Stimulated activated CD4-positive, alpha-beta T cell treated with anti-CD3 and anti-CD28 coated beads, Interleukin-1b, Interleukin-23, amount 100 ng/mL, for 1 hour (primary cell): ENCODE results near the gene IFNAR2.

Experiments used
- DNase-seq, 2 donors: peaks; one replicate each; pipeline ENCODE4 v3.0.0-alpha.2; 2020; ENCODE audit warnings: low read depth in 2 of 2

Gene IFNAR2

DNA sequence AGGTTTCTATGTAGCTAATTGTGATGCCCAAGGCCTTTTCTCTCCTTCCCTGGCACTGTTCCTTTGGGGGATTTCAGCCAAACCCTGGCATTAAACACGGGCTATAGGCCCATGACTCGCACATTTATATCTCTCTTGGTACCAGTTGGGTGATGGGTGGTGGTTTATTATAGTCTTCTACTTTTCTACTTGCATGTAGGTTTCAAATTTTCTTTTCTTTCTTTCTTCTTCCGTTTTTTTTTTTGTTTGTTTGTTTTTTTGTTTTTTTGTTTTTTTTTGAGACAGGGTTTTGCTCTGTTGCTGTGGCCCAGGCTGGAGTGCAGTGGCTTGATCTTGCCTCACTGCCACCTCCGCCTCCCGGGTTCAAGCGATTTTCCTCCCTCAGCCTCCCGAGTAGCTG is 37.5 kb downstream of the IFNAR2 start:
- no peak for DNase-seq

- DNase-seq, result no peak
Measured at GRCh38 chr21:33268393-33268736, 38.6 kb downstream of the IFNAR2 start.

DNA sequence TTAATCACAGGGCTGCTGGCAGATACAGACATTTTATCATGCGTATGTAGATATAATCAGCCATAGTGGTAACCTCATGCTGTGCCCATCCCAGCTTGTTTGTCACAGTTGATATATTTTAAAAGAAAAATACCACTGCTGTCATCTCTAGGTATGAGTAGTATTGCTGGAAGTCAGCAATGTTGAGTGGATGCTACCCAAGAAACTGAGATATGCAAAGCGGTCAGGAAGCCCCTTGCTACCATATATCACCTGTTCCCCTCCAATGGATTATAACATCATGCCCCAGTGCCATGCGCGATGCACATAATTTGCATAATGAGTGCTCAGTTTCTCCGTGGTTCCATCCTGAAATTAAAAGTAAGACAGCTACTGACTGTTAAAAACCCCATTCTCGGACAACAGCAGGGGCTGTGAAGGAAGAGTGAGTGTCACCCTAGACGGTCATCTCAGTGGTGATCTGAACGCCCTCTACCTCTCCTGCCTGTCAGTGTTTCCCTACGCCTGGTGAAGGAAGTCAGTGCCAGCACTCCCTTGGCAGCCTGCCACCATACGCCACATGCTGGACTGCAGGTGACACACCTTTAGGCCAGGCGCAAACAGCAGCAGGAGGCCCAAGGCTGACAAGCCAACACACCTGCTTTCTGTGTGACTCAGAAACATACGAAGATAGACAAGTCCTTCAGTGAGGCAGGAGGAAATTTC is 39.2 kb downstream of the IFNAR2 start:
- DNase-seq, result no peak

DNA sequence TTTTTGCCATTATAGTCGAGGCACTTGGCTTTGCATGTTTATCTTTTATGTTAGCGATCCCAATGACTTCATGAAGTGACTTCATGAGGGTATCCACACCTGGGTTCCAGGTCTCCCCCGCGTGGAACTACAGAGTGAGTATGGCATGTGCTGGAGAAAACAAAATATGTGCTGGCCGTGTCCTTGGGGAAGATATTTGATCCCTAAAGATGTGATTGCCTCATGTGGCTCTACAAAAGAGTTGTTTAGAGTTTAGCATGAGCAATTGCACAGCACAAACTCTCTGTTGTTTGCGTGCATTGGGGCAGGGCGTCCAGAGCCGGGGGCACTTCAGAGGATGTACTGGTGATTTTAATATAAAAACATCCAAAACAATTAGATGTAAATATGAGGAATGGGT is 41.2 kb downstream of the IFNAR2 start:
- DNase-seq, result no peak

GRCh38 chr21:33273044-33273443 is 43.3 kb downstream of the IFNAR2 start:
- DNase-seq, result no peak

GRCh38 chr21:33278721-33279120 is 49.0 kb downstream of the IFNAR2 start:
- no peak for DNase-seq

DNA sequence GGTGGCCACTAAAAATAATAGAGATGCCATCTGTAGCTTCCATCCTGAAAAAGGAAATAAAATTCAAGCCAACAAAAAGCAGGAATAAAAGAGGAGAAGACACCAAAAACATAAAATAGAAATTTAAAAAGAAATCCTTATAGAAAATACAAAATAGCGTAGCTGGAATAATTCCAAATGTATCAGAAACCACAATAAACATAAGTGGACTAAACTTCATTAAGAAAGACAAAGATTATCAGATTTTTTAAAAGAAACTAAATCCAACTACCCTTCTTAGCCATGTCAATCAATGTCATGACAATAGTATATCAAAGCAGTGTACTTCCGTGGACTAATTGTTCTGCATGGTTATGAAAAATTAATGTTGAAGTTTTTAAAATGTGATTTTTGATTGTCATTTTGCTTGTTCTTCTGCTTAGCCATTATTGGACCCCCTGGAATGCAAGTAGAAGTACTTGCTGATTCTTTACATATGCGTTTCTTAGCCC is 49.6 kb downstream of the IFNAR2 start:
- no peak for DNase-seq
